Measurements from ENCODE around the gene TMEM223.

DNA sequence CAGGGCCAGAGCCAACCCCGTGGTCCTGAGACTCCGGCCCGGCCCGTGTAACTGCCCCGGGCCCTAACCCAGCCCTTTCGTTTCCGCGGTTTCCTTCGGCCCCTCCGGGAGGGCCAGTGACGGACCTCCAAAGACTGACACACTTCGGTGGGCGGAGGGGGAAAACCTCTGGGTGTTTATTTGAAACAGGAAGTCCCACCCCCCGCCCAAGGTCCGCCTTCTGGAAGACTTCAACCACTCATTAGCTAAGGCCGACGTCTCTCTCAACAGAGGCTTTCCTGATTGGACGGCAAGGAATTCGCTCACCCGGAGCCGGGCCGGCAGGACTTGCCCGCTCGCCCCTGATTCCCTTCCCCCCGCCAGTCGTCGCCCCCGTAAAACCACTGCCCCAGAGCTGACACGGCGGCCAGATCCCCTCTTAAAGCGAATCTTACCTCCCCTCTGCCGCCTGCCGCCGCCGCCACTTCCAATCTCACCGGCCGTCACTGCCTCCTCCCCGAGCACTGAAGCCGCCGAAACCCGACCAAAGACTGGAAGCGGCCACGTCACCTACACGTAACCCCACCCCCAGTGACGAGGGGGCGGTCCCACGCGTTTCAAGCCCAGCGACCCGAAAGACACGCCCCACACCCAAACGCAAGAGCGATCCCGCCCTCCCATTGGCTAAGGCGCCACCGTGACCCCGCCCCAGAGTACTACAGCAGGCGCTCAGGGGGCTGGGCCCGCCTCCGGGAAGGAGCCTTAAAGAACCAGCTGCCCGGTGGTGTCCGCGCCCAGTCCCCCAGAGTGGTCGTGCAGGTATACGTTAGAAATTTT is 39.9 kb upstream of the TMEM223 start, which contains the start of gene STX5:
- TF ChIP-seq, protein P1, sequence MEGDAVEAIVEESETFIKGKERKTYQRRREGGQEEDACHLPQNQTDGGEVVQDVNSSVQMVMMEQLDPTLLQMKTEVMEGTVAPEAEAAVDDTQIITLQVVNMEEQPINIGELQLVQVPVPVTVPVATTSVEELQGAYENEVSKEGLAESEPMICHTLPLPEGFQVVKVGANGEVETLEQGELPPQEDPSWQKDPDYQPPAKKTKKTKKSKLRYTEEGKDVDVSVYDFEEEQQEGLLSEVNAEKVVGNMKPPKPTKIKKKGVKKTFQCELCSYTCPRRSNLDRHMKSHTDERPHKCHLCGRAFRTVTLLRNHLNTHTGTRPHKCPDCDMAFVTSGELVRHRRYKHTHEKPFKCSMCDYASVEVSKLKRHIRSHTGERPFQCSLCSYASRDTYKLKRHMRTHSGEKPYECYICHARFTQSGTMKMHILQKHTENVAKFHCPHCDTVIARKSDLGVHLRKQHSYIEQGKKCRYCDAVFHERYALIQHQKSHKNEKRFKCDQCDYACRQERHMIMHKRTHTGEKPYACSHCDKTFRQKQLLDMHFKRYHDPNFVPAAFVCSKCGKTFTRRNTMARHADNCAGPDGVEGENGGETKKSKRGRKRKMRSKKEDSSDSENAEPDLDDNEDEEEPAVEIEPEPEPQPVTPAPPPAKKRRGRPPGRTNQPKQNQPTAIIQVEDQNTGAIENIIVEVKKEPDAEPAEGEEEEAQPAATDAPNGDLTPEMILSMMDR (IDR thresholded peaks at IDR 0.05): no peak
- peak; percentile 49 to 96 for TF ChIP-seq POLR2A (IDR thresholded peaks at IDR 0.05)

All from adrenal gland (tissue), 5 donors.